Liver (tissue), 9 donors: ENCODE results near the gene CEP97. TPM values are rescaled to one million over a fixed set of nuclear protein-coding genes. Genes with fewer than 3 reads are reported as not detected.

Source experiments
- DNase-seq: peaks from one replicate; pipeline ENCODE4 v3.0.0-alpha.2; 2017; ENCODE audit warnings: low spot score
- H3K27ac ChIP-seq, 2 donors: one replicate each; pipeline ENCODE4 v1.7.0; 2013; ENCODE audit warnings: inconsistent platforms in 2 of 2, low read length in 2 of 2, control low read depth in 1 of 2, low read depth in 1 of 2, mild to moderate bottlenecking in 1 of 2
- H3K27me3 ChIP-seq, 4 donors: one replicate each; pipeline versions ENCODE4 v1.6.1 to v1.7.0; 2013; ENCODE audit warnings: low read length in 3 of 4, inconsistent platforms in 1 of 4, mild to moderate bottlenecking in 1 of 4, moderate library complexity in 1 of 4; ENCODE audit not compliant: control insufficient read depth in 4 of 4, insufficient read depth in 4 of 4
- H3K36me3 ChIP-seq, 4 donors: one replicate each; pipeline versions ENCODE4 v1.6.1 to v1.7.0; 2013; ENCODE audit warnings: low read length in 3 of 4, mild to moderate bottlenecking in 3 of 4, low read depth in 1 of 4, moderate library complexity in 1 of 4; ENCODE audit not compliant: control insufficient read depth in 4 of 4, insufficient read depth in 3 of 4
- H3K4me1 ChIP-seq, 4 donors: one replicate each; pipeline versions ENCODE4 v1.6.1 to v1.7.0; 2013; ENCODE audit warnings: low read length in 3 of 4, mild to moderate bottlenecking in 3 of 4, moderate library complexity in 1 of 4; ENCODE audit not compliant: control insufficient read depth in 4 of 4, insufficient read depth in 4 of 4
- H3K4me3 ChIP-seq, 3 donors: one replicate each; pipeline versions ENCODE4 v1.6.1 to v1.7.0; 2013; ENCODE audit warnings: low read length in 3 of 3, control low read depth in 1 of 3, low read depth in 1 of 3, mild to moderate bottlenecking in 1 of 3
- H3K9ac ChIP-seq, 2 donors: one replicate each; pipeline ENCODE4 v1.7.0; 2013; ENCODE audit warnings: low read length in 2 of 2, mild to moderate bottlenecking in 2 of 2, moderate library complexity in 2 of 2, control low read depth in 1 of 2, low read depth in 1 of 2
- H3K9me3 ChIP-seq, 4 donors: one replicate each; pipeline versions ENCODE4 v1.6.1 to v1.7.0; 2013; ENCODE audit warnings: low read length in 3 of 4; ENCODE audit not compliant: control insufficient read depth in 4 of 4
- EGR1 ChIP-seq, 2 donors: IDR thresholded peaks; 2 replicates each; pipeline ENCODE4 v1.6.1; 2016 to 2018; ENCODE audit warnings: antibody characterized with exemption in 2 of 2, low read depth in 2 of 2
- FOXA2 ChIP-seq: IDR thresholded peaks from 2 replicates; pipeline ENCODE4 v1.6.1; 2016; ENCODE audit warnings: antibody characterized with exemption
- GABPA ChIP-seq, 2 donors: IDR thresholded peaks in 1 of 2; conservative IDR thresholded peaks in 1 of 2; 2 replicates each; pipeline ENCODE4 v1.6.1; 2016; ENCODE audit warnings: antibody characterized with exemption in 2 of 2, mild to moderate bottlenecking in 1 of 2, moderate library complexity in 1 of 2
- HNF4A ChIP-seq, 2 donors: conservative IDR thresholded peaks; 2 replicates each; pipeline ENCODE4 v1.6.1; 2016; ENCODE audit warnings: antibody characterized with exemption in 2 of 2, mild to moderate bottlenecking in 2 of 2
- HNF4G ChIP-seq: IDR thresholded peaks from 2 replicates; pipeline ENCODE4 v1.6.1; 2016; ENCODE audit warnings: antibody characterized with exemption
- JUND ChIP-seq, 2 donors: IDR thresholded peaks; 2 replicates each; pipeline ENCODE4 v1.6.1; 2016; ENCODE audit warnings: antibody characterized with exemption in 2 of 2
- MAX ChIP-seq: IDR thresholded peaks from 2 replicates; pipeline ENCODE4 v1.6.1; 2016; ENCODE audit warnings: antibody characterized with exemption
- RAD21 ChIP-seq, 2 donors: IDR thresholded peaks; 2 replicates each; pipeline ENCODE4 v1.6.1; 2016; ENCODE audit warnings: antibody characterized with exemption in 2 of 2, mild to moderate bottlenecking in 2 of 2
- REST ChIP-seq: IDR thresholded peaks from 2 replicates; pipeline ENCODE4 v1.6.1; 2016; ENCODE audit warnings: antibody characterized with exemption, mild to moderate bottlenecking
- RXRA ChIP-seq, 2 donors: IDR thresholded peaks; 2 replicates each; pipeline ENCODE4 v1.6.1; 2017 to 2018; ENCODE audit warnings: antibody characterized with exemption in 2 of 2, mild to moderate bottlenecking in 1 of 2
- SP1 ChIP-seq: IDR thresholded peaks from 2 replicates; pipeline ENCODE4 v1.6.1; 2018; ENCODE audit warnings: antibody characterized with exemption, mild to moderate bottlenecking
- YY1 ChIP-seq: IDR thresholded peaks from 2 replicates; pipeline ENCODE4 v1.6.1; 2016; ENCODE audit warnings: antibody characterized with exemption, mild to moderate bottlenecking
- WGBS: extraction: QIAGEN DNeasy Blood & Tissue Kit; methylation state at CpG from one replicate; pipeline ENCODE4 v1.1.7; 2013; 5-methylcytosine and 5-hydroxymethylcytosine counted together
- polyA plus RNA-seq, 2 donors: library from polyadenylated mRNA; stranded (reverse) in 1 of 2; unstranded in 1 of 2; fragments of 200-250 nt in 1 of 2; fragments of >200 nt in 1 of 2; fragmentation: Nextera tagmentation in 1 of 2; extraction: Ambion mirVana in 1 of 2; gene quantifications; one replicate each; pipeline versions ENCODE4 v1.2.1 to v1.2.3, GENCODE V29; 2013 to 2015
- total RNA-seq, 2 donors: library from RNA; depleted of rRNA; stranded (reverse); fragments of >200 nt; gene quantifications; one replicate each; pipeline ENCODE4 v1.2.3, GENCODE V29; 2014
- TF ChIP-seq, protein P1 (sequence below): fragments of 150-350 bp; IDR thresholded peaks from 2 replicates; pipeline ENCODE4 v1.5.1; 2017; ENCODE audit warnings: improper control_type of control experiment, low read depth, low read length; ENCODE audit not compliant: missing input control
- TF ChIP-seq, protein P2 (sequence below): IDR thresholded peaks from 2 replicates; pipeline ENCODE4 v1.6.1; 2016; ENCODE audit warnings: antibody characterized with exemption
- donor health status: healthy.
- donor health status: healthy.
- donor health status: healthy.
- donor health status: healthy.
- donor health status: healthy.

Gene CEP97
- total and polyA plus RNA-seq, 4 donors: 0.57 to 8.3 (median 2.1) TPM

DNA sequence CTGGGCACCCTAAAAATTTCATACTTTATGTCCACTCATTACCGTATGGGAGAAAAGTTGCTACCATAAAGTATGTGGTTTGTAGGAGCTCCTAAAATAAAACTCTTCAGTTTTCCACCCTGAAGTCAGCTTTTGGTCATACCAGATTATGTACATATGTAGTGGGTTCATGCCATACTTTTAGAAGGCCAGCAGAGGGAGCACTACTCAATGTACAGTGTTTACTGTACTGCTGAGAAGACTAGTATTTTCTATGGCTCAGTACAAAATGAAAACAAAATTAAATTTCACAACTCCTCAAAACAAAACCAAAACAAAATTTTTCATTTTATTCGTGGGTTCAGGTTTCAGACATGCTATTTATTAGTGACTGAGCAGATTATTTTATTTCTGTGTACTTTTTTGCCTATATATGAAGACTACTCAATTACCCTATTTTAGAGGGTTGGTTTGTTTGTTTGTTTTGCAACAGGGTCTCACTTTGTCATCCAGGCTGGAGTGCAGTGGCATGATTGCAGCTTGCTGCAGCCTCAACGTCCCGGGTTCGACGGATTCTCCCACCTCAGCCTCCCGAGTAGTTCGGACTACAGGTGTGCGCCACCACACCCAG is 78.9 kb downstream of the CEP97 start:
- no peak overlapping the region for H3K27ac ChIP-seq
- no peaks in the 10 kb centered on the region for H3K36me3 ChIP-seq
- WGBS: 75% methylated on average over 9 of the region's 9 CpGs
- H3K9me3 ChIP-seq: no peaks in the 10 kb centered on the region
- no peak for TF ChIP-seq RXRA (IDR thresholded peaks at IDR 0.05)
- TF ChIP-seq FOXA2: peak; percentile 39
- TF ChIP-seq MAX: no peak
- TF ChIP-seq RAD21 (IDR thresholded peaks at IDR 0.05): peak; percentile 80 to 86
- TF ChIP-seq EGR1 (IDR thresholded peaks at IDR 0.05; ENCODE audit: low read depth in 2 of 2): no peak
- TF ChIP-seq, protein P1, sequence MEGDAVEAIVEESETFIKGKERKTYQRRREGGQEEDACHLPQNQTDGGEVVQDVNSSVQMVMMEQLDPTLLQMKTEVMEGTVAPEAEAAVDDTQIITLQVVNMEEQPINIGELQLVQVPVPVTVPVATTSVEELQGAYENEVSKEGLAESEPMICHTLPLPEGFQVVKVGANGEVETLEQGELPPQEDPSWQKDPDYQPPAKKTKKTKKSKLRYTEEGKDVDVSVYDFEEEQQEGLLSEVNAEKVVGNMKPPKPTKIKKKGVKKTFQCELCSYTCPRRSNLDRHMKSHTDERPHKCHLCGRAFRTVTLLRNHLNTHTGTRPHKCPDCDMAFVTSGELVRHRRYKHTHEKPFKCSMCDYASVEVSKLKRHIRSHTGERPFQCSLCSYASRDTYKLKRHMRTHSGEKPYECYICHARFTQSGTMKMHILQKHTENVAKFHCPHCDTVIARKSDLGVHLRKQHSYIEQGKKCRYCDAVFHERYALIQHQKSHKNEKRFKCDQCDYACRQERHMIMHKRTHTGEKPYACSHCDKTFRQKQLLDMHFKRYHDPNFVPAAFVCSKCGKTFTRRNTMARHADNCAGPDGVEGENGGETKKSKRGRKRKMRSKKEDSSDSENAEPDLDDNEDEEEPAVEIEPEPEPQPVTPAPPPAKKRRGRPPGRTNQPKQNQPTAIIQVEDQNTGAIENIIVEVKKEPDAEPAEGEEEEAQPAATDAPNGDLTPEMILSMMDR: peak; percentile 87
- no peaks in the 10 kb centered on the region for H3K27me3 ChIP-seq
- H3K4me3 ChIP-seq: no peak overlapping the region
- H3K9ac ChIP-seq: no peak overlapping the region
- peak; percentile 45 for DNase-seq
- H3K4me1 ChIP-seq: no peaks in the 10 kb centered on the region

- H3K27me3 ChIP-seq: no peaks in the 10 kb centered on the region
- H3K4me1 ChIP-seq: no peaks in the 10 kb centered on the region
- no peak for DNase-seq
- no peaks in the 10 kb centered on the region for H3K9me3 ChIP-seq
- H3K36me3 ChIP-seq: no peaks in the 10 kb centered on the region
- 86% methylated on average over 3 of the region's 3 CpGs for WGBS
- TF ChIP-seq HNF4G (no peak), GABPA (IDR thresholded peaks at IDR 0.05 in 1 of 2, conservative IDR thresholded peaks at IDR 0.05 in 1 of 2) (no peak), JUND (IDR thresholded peaks at IDR 0.05) (no peak), MAX (no peak), RXRA (IDR thresholded peaks at IDR 0.05) (no peak)
- no peak overlapping the region for H3K9ac ChIP-seq
- H3K27ac ChIP-seq: no peak overlapping the region
- no peak overlapping the region for H3K4me3 ChIP-seq
These were observed 79.5 kb downstream of the CEP97 start for GRCh38 chr3:101803939-101804338.

- H3K27me3 ChIP-seq: no peaks in the 10 kb centered on the region
- no peak for DNase-seq
- 98% methylated on average over 1 of the region's 1 CpG for WGBS
- no peaks in the 10 kb centered on the region for H3K36me3 ChIP-seq
- H3K9me3 ChIP-seq: no peaks in the 10 kb centered on the region
- no peak overlapping the region for H3K9ac ChIP-seq
- H3K4me1 ChIP-seq: peaks cover 0 to 7% (median 5%) of the 10 kb centered on the region in 4 donors
- no peak overlapping the region for H3K4me3 ChIP-seq
- H3K27ac ChIP-seq: no peak overlapping the region
- TF ChIP-seq, protein P2, sequence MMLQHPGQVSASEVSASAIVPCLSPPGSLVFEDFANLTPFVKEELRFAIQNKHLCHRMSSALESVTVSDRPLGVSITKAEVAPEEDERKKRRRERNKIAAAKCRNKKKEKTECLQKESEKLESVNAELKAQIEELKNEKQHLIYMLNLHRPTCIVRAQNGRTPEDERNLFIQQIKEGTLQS: no peak
- TF ChIP-seq REST: no peak
- no peak for TF ChIP-seq HNF4A (conservative IDR thresholded peaks at IDR 0.05)
- TF ChIP-seq FOXA2: no peak
- TF ChIP-seq EGR1 (IDR thresholded peaks at IDR 0.05; ENCODE audit: low read depth in 2 of 2): no peak
- no peak for TF ChIP-seq YY1
- TF ChIP-seq RAD21 (IDR thresholded peaks at IDR 0.05): no peak
- no peak for TF ChIP-seq HNF4G
- TF ChIP-seq JUND (IDR thresholded peaks at IDR 0.05): no peak
- no peak for TF ChIP-seq SP1
- TF ChIP-seq, protein P1: no peak
These were observed 82.1 kb downstream of the CEP97 start for GRCh38 chr3:101806491-101806890.
